Keratinocyte (primary cell): ENCODE measurements around the gene CTSA.

Experiments
- EZH2 ChIP-seq: IDR thresholded peaks from one replicate; pipeline ENCODE4 v1.6.1; 2012; ENCODE audit warnings: inconsistent platforms, mild to moderate bottlenecking, low read length, moderate library complexity
- TF ChIP-seq, protein P1 (sequence below), 3 experiments: IDR thresholded peaks in 1 of 3; conservative IDR thresholded peaks in 1 of 3; optimal IDR thresholded peaks in 1 of 3; 2 replicates in 2 of 3; 3 replicates in 1 of 3; pipeline versions ENCODE3 to v1.5.1; 2011; ENCODE audit warnings: low read length in 3 of 3, mild to moderate bottlenecking in 3 of 3, moderate library complexity in 2 of 3, control low read depth in 1 of 3, inconsistent platforms in 1 of 3; ENCODE audit not compliant: insufficient read depth in 2 of 3; ENCODE audit errors: extremely low read depth in 1 of 3

DNA sequence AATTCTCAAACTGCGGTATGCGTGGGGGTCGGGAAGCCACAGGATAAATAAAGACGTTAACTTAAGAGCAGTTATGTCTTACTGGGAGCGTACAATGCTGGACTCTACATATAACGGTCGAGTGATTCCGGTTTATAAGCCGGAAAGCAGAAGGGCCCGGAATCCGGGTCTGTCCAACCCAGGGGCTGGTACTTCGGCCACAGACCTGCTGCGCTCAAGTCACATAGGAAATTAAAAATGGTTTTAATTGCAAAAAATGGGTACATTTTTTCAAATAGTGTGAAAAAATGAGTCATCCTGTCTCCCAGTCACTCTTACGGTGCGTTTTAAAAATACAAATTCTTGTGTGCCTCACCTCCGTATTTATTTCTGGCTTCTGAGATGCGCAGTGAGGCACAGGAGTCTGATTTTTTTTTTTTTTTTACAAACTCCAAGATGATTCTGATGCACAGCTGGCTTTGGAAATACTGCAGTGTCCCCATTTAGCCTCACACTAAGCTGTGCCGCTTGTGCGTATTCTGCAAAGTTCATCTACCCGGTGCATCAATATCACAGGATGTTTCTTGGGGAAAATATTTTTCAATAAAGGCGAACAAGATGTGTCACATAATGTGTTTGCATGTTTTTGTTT lies 44.4 kb downstream of the CTSA start:
- TF ChIP-seq, protein P1, sequence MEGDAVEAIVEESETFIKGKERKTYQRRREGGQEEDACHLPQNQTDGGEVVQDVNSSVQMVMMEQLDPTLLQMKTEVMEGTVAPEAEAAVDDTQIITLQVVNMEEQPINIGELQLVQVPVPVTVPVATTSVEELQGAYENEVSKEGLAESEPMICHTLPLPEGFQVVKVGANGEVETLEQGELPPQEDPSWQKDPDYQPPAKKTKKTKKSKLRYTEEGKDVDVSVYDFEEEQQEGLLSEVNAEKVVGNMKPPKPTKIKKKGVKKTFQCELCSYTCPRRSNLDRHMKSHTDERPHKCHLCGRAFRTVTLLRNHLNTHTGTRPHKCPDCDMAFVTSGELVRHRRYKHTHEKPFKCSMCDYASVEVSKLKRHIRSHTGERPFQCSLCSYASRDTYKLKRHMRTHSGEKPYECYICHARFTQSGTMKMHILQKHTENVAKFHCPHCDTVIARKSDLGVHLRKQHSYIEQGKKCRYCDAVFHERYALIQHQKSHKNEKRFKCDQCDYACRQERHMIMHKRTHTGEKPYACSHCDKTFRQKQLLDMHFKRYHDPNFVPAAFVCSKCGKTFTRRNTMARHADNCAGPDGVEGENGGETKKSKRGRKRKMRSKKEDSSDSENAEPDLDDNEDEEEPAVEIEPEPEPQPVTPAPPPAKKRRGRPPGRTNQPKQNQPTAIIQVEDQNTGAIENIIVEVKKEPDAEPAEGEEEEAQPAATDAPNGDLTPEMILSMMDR (optimal IDR thresholded peaks at IDR 0.05 in 1 of 3, IDR thresholded peaks at IDR 0.05 in 1 of 3, conservative IDR thresholded peaks at IDR 0.05 in 1 of 3; ENCODE audit: extremely low read depth in 1 of 3, insufficient read depth in 2 of 3, low read length in 3 of 3) = no peak
- no peak for TF ChIP-seq EZH2
